Mucosa of rectum (tissue), 2 donors: ENCODE results near the gene SPAG17.

Experiments
- H3K27ac ChIP-seq, 2 donors: one replicate each; pipeline ENCODE4 v1.7.0; 2013; ENCODE audit warnings: inconsistent platforms in 2 of 2, low read depth in 2 of 2, low read length in 2 of 2
- H3K27me3 ChIP-seq, 2 donors: one replicate each; pipeline ENCODE4 v1.7.0; 2013; ENCODE audit warnings: low read length in 2 of 2; ENCODE audit not compliant: control insufficient read depth in 2 of 2, insufficient read depth in 2 of 2
- H3K36me3 ChIP-seq, 2 donors: one replicate each; pipeline ENCODE4 v1.7.0; 2013; ENCODE audit warnings: low read length in 2 of 2; ENCODE audit not compliant: control insufficient read depth in 2 of 2, insufficient read depth in 2 of 2
- H3K4me1 ChIP-seq, 2 donors: one replicate each; pipeline ENCODE4 v1.7.0; 2013; ENCODE audit warnings: low read length in 2 of 2, mild to moderate bottlenecking in 1 of 2; ENCODE audit not compliant: control insufficient read depth in 2 of 2, insufficient read depth in 2 of 2
- H3K4me3 ChIP-seq, 2 donors: one replicate each; pipeline ENCODE4 v1.7.0; 2013; ENCODE audit warnings: low read length in 2 of 2
- H3K9ac ChIP-seq, 2 donors: one replicate each; pipeline ENCODE4 v1.7.0; 2013; ENCODE audit warnings: low read length in 2 of 2, low read depth in 1 of 2, mild to moderate bottlenecking in 1 of 2
- H3K9me3 ChIP-seq, 2 donors: one replicate each; pipeline ENCODE4 v1.7.0; 2013; ENCODE audit warnings: low read length in 2 of 2; ENCODE audit not compliant: control insufficient read depth in 2 of 2
- donor health status: healthy.
- donor health status: Normal muscosa, but diverticular disease.

Gene SPAG17

GRCh38 chr1:118147522-118147921 is 37.5 kb downstream of the SPAG17 start:
- no peaks in the 10 kb centered on the region for H3K4me1 ChIP-seq
- H3K9ac ChIP-seq: no peak overlapping the region
- no peaks in the 10 kb centered on the region for H3K27me3 ChIP-seq
- no peaks in the 10 kb centered on the region for H3K36me3 ChIP-seq
- H3K4me3 ChIP-seq: no peak overlapping the region
- no peaks in the 10 kb centered on the region for H3K9me3 ChIP-seq
- H3K27ac ChIP-seq: no peak overlapping the region

GRCh38 chr1:118145721-118146120 is 39.3 kb downstream of the SPAG17 start:
- no peaks in the 10 kb centered on the region for H3K9me3 ChIP-seq
- no peaks in the 10 kb centered on the region for H3K36me3 ChIP-seq
- H3K9ac ChIP-seq: no peak overlapping the region
- H3K4me3 ChIP-seq: no peak overlapping the region
- no peaks in the 10 kb centered on the region for H3K4me1 ChIP-seq
- H3K27me3 ChIP-seq: no peaks in the 10 kb centered on the region
- no peak overlapping the region for H3K27ac ChIP-seq

- Histone ChIP-seq H3K9me3 (no peaks in the 10 kb centered on the region), H3K9ac (no peak overlapping the region), H3K36me3 (no peaks in the 10 kb centered on the region), H3K4me3 (no peak overlapping the region), H3K27ac (no peak overlapping the region), H3K4me1 (no peaks in the 10 kb centered on the region), H3K27me3 (no peaks in the 10 kb centered on the region)
These were observed 40.3 kb downstream of the SPAG17 start for GRCh38 chr1:118144684-118145083.

- H3K9me3 ChIP-seq: no peaks in the 10 kb centered on the region
- no peak overlapping the region for H3K9ac ChIP-seq
- H3K27me3 ChIP-seq: no peaks in the 10 kb centered on the region
- H3K27ac ChIP-seq: no peak overlapping the region
- H3K36me3 ChIP-seq: no peaks in the 10 kb centered on the region
- H3K4me1 ChIP-seq: no peaks in the 10 kb centered on the region
- H3K4me3 ChIP-seq: no peak overlapping the region
These were observed 41.2 kb downstream of the SPAG17 start for GRCh38 chr1:118143831-118144230.

GRCh38 chr1:118143121-118143520 is 41.9 kb downstream of the SPAG17 start:
- H3K36me3 ChIP-seq: no peaks in the 10 kb centered on the region
- H3K9ac ChIP-seq: no peak overlapping the region
- H3K9me3 ChIP-seq: no peaks in the 10 kb centered on the region
- no peak overlapping the region for H3K4me3 ChIP-seq
- H3K4me1 ChIP-seq: no peaks in the 10 kb centered on the region
- H3K27ac ChIP-seq: no peak overlapping the region
- H3K27me3 ChIP-seq: no peaks in the 10 kb centered on the region

- Histone ChIP-seq H3K4me3 (no peak overlapping the region), H3K27ac (no peak overlapping the region), H3K27me3 (no peaks in the 10 kb centered on the region), H3K4me1 (no peaks in the 10 kb centered on the region), H3K9me3 (no peaks in the 10 kb centered on the region), H3K9ac (no peak overlapping the region), H3K36me3 (no peaks in the 10 kb centered on the region)
These were observed 42.5 kb downstream of the SPAG17 start for GRCh38 chr1:118142546-118142945.

GRCh38 chr1:118137900-118138299 is 47.1 kb downstream of the SPAG17 start:
- Histone ChIP-seq H3K4me3 (no peak overlapping the region), H3K27ac (no peak overlapping the region), H3K9me3 (no peaks in the 10 kb centered on the region), H3K4me1 (no peaks in the 10 kb centered on the region), H3K9ac (no peak overlapping the region), H3K27me3 (no peaks in the 10 kb centered on the region), H3K36me3 (no peaks in the 10 kb centered on the region)

GRCh38 chr1:118136187-118136941 is 48.7 kb downstream of the SPAG17 start:
- no peaks in the 10 kb centered on the region for H3K36me3 ChIP-seq
- H3K27ac ChIP-seq: no peak overlapping the region

GRCh38 chr1:118132000-118132399 is 53.0 kb downstream of the SPAG17 start:
- no peaks in the 10 kb centered on the region for H3K4me1 ChIP-seq
- no peaks in the 10 kb centered on the region for H3K27me3 ChIP-seq
- H3K4me3 ChIP-seq: no peak overlapping the region
- H3K9ac ChIP-seq: no peak overlapping the region
- H3K36me3 ChIP-seq: no peaks in the 10 kb centered on the region
- H3K9me3 ChIP-seq: no peaks in the 10 kb centered on the region
- H3K27ac ChIP-seq: no peak overlapping the region

More at GRCh38 chr1:118136187-118136941, 48.7 kb downstream of the SPAG17 start:
- Histone ChIP-seq H3K9ac (no peak overlapping the region), H3K4me1 (no peaks in the 10 kb centered on the region), H3K4me3 (no peak overlapping the region), H3K9me3 (no peaks in the 10 kb centered on the region), H3K27me3 (no peaks in the 10 kb centered on the region)

- Histone ChIP-seq H3K4me1 (no peaks in the 10 kb centered on the region), H3K27me3 (no peaks in the 10 kb centered on the region), H3K9ac (no peak overlapping the region), H3K36me3 (no peaks in the 10 kb centered on the region), H3K4me3 (no peak overlapping the region), H3K9me3 (no peaks in the 10 kb centered on the region), H3K27ac (no peak overlapping the region)
These were observed 56.3 kb downstream of the SPAG17 start for GRCh38 chr1:118128761-118129160.
